ENCODE results near the gene AGPAT4.

The AGPAT4 gene

GRCh38 chr6:161169035-161169434 lies 104.8 kb downstream of the AGPAT4 start:
- Histone ChIP-seq H3K4me3 (ENCODE audit: low read depth, low read length) (no peak overlapping the region), H3K27ac (no peak overlapping the region), H3K9me3 (ENCODE audit: severe bottlenecking) (no peaks in the 10 kb centered on the region), H3K27me3 (ENCODE audit: insufficient read depth, low read depth, severe bottlenecking) (no peaks in the 10 kb centered on the region), H3K36me3 (peaks cover 8% of the 10 kb centered on the region)
- TF ChIP-seq, protein P1, sequence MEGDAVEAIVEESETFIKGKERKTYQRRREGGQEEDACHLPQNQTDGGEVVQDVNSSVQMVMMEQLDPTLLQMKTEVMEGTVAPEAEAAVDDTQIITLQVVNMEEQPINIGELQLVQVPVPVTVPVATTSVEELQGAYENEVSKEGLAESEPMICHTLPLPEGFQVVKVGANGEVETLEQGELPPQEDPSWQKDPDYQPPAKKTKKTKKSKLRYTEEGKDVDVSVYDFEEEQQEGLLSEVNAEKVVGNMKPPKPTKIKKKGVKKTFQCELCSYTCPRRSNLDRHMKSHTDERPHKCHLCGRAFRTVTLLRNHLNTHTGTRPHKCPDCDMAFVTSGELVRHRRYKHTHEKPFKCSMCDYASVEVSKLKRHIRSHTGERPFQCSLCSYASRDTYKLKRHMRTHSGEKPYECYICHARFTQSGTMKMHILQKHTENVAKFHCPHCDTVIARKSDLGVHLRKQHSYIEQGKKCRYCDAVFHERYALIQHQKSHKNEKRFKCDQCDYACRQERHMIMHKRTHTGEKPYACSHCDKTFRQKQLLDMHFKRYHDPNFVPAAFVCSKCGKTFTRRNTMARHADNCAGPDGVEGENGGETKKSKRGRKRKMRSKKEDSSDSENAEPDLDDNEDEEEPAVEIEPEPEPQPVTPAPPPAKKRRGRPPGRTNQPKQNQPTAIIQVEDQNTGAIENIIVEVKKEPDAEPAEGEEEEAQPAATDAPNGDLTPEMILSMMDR (IDR thresholded peaks at IDR 0.05; ENCODE audit: low read depth, low read length) = no peak
- no peak for DNase-seq

- no peak for DNase-seq
- Histone ChIP-seq H3K27me3 (ENCODE audit: insufficient read depth, low read depth, severe bottlenecking) (no peaks in the 10 kb centered on the region), H3K36me3 (peaks cover 8% of the 10 kb centered on the region), H3K9me3 (ENCODE audit: severe bottlenecking) (no peaks in the 10 kb centered on the region), H3K27ac (no peak overlapping the region), H3K4me3 (ENCODE audit: low read depth, low read length) (no peak overlapping the region)
- TF ChIP-seq, protein P1 (IDR thresholded peaks at IDR 0.05; ENCODE audit: low read depth, low read length) = no peak
These were observed 105.5 kb downstream of the AGPAT4 start for GRCh38 chr6:161168281-161168891.

DNA sequence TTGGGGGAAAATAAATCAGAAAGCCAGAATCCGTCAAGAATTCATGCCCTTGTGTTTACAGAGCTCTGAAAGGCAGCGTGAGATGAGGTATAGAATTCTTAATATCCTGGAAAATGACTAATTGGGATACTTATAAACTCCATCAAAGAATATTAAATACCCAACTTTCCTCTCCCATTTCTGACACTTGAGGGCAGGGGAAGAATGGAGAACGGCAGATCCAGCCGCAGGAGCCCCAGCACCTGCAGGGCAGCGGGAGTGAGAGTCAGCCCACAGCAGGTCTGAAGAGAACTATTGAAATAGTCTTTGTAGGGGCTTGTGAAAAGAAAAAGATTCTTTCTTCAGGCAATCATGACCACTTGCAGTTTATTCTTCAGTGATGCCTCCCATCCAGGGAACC lies 107.2 kb downstream of the AGPAT4 start:
- DNase-seq = no peak
- Histone ChIP-seq H3K36me3 (peaks cover 8% of the 10 kb centered on the region), H3K4me3 (ENCODE audit: low read depth, low read length) (no peak overlapping the region), H3K9me3 (ENCODE audit: severe bottlenecking) (no peaks in the 10 kb centered on the region), H3K27me3 (ENCODE audit: insufficient read depth, low read depth, severe bottlenecking) (no peaks in the 10 kb centered on the region), H3K27ac (no peak overlapping the region)
- TF ChIP-seq, protein P1 (IDR thresholded peaks at IDR 0.05; ENCODE audit: low read depth, low read length) = no peak

GRCh38 chr6:161166176-161166575 lies 107.7 kb downstream of the AGPAT4 start:
- H3K9me3 ChIP-seq (ENCODE audit: severe bottlenecking) = no peaks in the 10 kb centered on the region
- H3K36me3 ChIP-seq = peaks cover 8% of the 10 kb centered on the region
- DNase-seq = no peak
- no peak overlapping the region for H3K27ac ChIP-seq
- H3K4me3 ChIP-seq (ENCODE audit: low read depth, low read length) = no peak overlapping the region
- no peaks in the 10 kb centered on the region for H3K27me3 ChIP-seq (ENCODE audit: insufficient read depth, low read depth, severe bottlenecking)
- TF ChIP-seq, protein P1 (IDR thresholded peaks at IDR 0.05; ENCODE audit: low read depth, low read length) = no peak

DNA sequence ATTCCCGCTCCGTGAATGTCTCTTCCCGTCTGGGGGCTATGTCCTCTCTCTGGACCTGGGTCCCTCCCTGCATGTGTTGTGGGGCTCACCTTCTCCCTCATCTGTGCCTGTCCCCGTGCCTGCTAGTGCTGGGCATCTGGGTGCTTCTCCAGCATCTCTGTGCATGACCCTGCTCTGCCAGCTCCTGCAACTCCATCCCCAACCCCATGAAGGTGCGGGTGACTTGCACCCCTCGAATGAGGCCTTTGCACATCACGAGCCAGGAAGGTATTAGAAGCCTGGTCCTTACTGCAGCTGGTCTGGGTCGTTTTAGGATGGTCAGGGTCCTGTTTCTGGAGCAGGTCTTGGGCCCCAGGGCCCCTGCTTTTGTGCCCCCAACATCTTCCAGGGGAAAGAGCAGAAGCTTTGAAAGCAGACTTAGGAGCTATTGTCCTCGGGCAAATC lies 109.7 kb downstream of the AGPAT4 start:
- Histone ChIP-seq H3K4me3 (ENCODE audit: low read depth, low read length) (no peak overlapping the region), H3K27me3 (ENCODE audit: insufficient read depth, low read depth, severe bottlenecking) (no peaks in the 10 kb centered on the region), H3K9me3 (ENCODE audit: severe bottlenecking) (no peaks in the 10 kb centered on the region), H3K36me3 (peaks cover 8% of the 10 kb centered on the region), H3K27ac (no peak overlapping the region)
- TF ChIP-seq, protein P1 (IDR thresholded peaks at IDR 0.05; ENCODE audit: low read depth, low read length) = no peak
- DNase-seq = no peak

Measured in WERI-Rb-1 (cell line).